Heart left ventricle (tissue), 16 donors: ENCODE measurements around the gene WBP2NL. TPM values are rescaled to one million over a fixed set of nuclear protein-coding genes. Genes with fewer than 3 reads are reported as not detected.

Experiments
- ATAC-seq, 4 donors: fragments of 200-7000 bp; cut with Tn5 transposase; one replicate each; pipeline ENCODE4 v1.9.1; 2020 to 2022; ENCODE audit warnings: moderate library complexity in 4 of 4, mild to moderate bottlenecking in 3 of 4, moderate number of reproducible peaks in 1 of 4
- DNase-seq, 5 donors: peaks; one replicate each; pipeline ENCODE4 v3.0.0-alpha.2; 2020
- H3K27ac ChIP-seq, 12 donors: fragments of 200-600 bp; sonication (generic) in 4 of 12; one replicate each; pipeline versions ENCODE4 v1.5.0 to v1.8.0; 2016 to 2022; ENCODE audit warnings: mild to moderate bottlenecking in 2 of 12
- H3K27me3 ChIP-seq, 9 donors: fragments of 200-600 bp; sonication (generic) in 2 of 9; one replicate each; pipeline versions ENCODE4 v1.5.1 to v1.8.0; 2016 to 2022; ENCODE audit warnings: mild to moderate bottlenecking in 3 of 9
- H3K36me3 ChIP-seq, 9 donors: fragments of 200-600 bp; sonication (generic) in 2 of 9; one replicate each; pipeline versions ENCODE4 v1.5.0 to v1.8.0; 2018 to 2022; ENCODE audit warnings: mild to moderate bottlenecking in 2 of 9
- H3K4me1 ChIP-seq, 12 donors: fragments of 200-600 bp; sonication (generic) in 4 of 12; one replicate each; pipeline versions ENCODE4 v1.5.0 to v1.8.0; 2016 to 2022; ENCODE audit warnings: mild to moderate bottlenecking in 3 of 12
- H3K4me3 ChIP-seq, 12 donors: fragments of 200-600 bp; sonication (generic) in 4 of 12; one replicate each; pipeline versions ENCODE4 v1.5.0 to v1.8.0; 2017 to 2022; ENCODE audit warnings: mild to moderate bottlenecking in 9 of 12, moderate library complexity in 4 of 12
- H3K9me3 ChIP-seq, 12 donors: fragments of 200-600 bp; sonication (generic) in 4 of 12; one replicate each; pipeline versions ENCODE4 v1.5.0 to v1.8.0; 2016 to 2022; ENCODE audit warnings: mild to moderate bottlenecking in 1 of 12
- POLR2A ChIP-seq, 2 donors: fragments of 450-650 bp; IDR thresholded peaks; one replicate each; pipeline ENCODE4 v1.6.1; 2017; ENCODE audit warnings: antibody characterized with exemption in 2 of 2, mild to moderate bottlenecking in 2 of 2, moderate library complexity in 2 of 2
- WGBS, 4 donors: extraction: QIAGEN DNeasy Blood & Tissue Kit in 2 of 4; methylation state at CpG; one replicate each; pipeline versions ENCODE4 v1.1.5 to v1.1.7; 2013 to 2018; 5-methylcytosine and 5-hydroxymethylcytosine counted together
- intact Hi-C, 10 donors: fragments of 100-400 bp; cut with DNase I; formaldehyde crosslinking; loops; one replicate each; pipeline versions ENCODE4 v1.11.1 to v1.14.2; 2022
- polyA plus RNA-seq, 2 donors: library from polyadenylated mRNA; stranded (reverse); fragments of 200-250 nt; gene quantifications; one replicate each; pipeline ENCODE4 v1.2.3, GENCODE V29; 2013
- total RNA-seq, 9 donors: library from RNA; depleted of rRNA in 2 of 9; stranded (reverse); fragments of >200 nt in 2 of 9; fragmentation: NEBNext Ultra II Directional in 3 of 9; extraction: Animal tissue kit (Norgen Biotek cat#: 25700) in 3 of 9; gene quantifications; one replicate each; pipeline versions ENCODE4 v1.1.0 to v1.2.4, GENCODE V29; 2016 to 2023
- TF ChIP-seq, protein P1 (sequence below), 12 donors: fragments of 200-600 bp; sonication (generic) in 4 of 12; IDR thresholded peaks; one replicate each; pipeline versions ENCODE4 v1.5.0 to v1.8.0; 2018 to 2022; ENCODE audit warnings: antibody characterized with exemption in 12 of 12, mild to moderate bottlenecking in 5 of 12
- donor health status: ischemic (EF 13 %, LVEDD 7.1; RV severe dilation, severe dysfunction).
- donor health status: healthy with polysubstance abuse.
- donor health status: DM: no; HTN: yes; CAD: no.
- donor health status: DM: no; HTN: no; CAD: no.
- donor health status: ischemic (EF 25% LVEDD 6.9; RV normal size, moderate dysfunction).
- donor health status: ischemic (EF 25% LVEDD 5.7; RV mildly dilated, moderate dysfunction).
- donor health status: healthy.
- donor health status: DM: yes; HTN: yes; CAD: no.
- donor health status: ischemic (EF 35%, LVEDD 5.7; RV mildly dilated, moderate dysfunction).
- donor health status: nonischemic (EF 11% LVEDD 7.7; RV severe dilation, severe dysfunction).
- donor health status: DM: yes; HTN: yes; CAD: no.
- donor health status: PGD.
- donor health status: ischemic (EF 29% LVEDD 5.4; RV normal size, mild dysfunction).
- donor health status: nonischemic (EF 23%, LVEDD 6.1; RV moderate dilation, normal function).

Gene WBP2NL
- total and polyA plus RNA-seq, 11 donors = 0.11 to 1.1 (median 0.38) TPM; not detected in 1

DNA sequence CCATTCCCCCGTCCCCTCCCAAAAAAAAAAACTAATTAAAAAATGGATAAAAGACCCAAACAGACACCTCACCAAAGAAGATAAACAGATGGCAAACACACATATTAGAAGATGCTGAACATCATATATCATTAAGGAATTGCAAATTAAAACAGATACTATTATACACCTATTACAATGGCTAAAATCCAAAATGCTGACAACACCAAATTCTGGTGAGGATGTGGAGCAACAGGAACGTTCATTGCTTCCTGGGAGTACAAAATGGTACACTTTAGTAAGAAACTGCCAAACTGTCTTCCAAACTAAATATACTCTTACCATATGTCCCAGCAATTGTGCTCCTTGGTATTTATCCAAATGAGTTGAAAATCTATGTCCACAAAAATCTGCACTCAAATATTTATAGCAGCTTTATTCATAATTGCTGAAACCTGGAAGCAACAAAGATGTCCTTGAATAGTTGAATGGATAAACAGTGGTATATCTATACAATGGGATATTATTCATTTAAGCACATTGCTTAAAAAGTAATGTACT, 52.1 kb downstream of the WBP2NL start:
- no peaks in the 10 kb centered on the region for H3K4me1 ChIP-seq
- H3K36me3 ChIP-seq = no peaks in the 10 kb centered on the region
- no peak for DNase-seq
- H3K4me3 ChIP-seq = no peak overlapping the region
- WGBS, 4 donors = 67 to 70% (median 69%) methylated on average over 2 of the region's 2 CpGs
- ATAC-seq = no peak
- H3K27ac ChIP-seq = no peak overlapping the region
- TF ChIP-seq POLR2A (IDR thresholded peaks at IDR 0.05) = no peak
- TF ChIP-seq, protein P1, sequence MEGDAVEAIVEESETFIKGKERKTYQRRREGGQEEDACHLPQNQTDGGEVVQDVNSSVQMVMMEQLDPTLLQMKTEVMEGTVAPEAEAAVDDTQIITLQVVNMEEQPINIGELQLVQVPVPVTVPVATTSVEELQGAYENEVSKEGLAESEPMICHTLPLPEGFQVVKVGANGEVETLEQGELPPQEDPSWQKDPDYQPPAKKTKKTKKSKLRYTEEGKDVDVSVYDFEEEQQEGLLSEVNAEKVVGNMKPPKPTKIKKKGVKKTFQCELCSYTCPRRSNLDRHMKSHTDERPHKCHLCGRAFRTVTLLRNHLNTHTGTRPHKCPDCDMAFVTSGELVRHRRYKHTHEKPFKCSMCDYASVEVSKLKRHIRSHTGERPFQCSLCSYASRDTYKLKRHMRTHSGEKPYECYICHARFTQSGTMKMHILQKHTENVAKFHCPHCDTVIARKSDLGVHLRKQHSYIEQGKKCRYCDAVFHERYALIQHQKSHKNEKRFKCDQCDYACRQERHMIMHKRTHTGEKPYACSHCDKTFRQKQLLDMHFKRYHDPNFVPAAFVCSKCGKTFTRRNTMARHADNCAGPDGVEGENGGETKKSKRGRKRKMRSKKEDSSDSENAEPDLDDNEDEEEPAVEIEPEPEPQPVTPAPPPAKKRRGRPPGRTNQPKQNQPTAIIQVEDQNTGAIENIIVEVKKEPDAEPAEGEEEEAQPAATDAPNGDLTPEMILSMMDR (IDR thresholded peaks at IDR 0.05) = no peak
- intact Hi-C loops = no loop called here
- H3K27me3 ChIP-seq = no peaks in the 10 kb centered on the region
- peaks cover 0 to under 1% (median 0%) of the 10 kb centered on the region in 12 donors for H3K9me3 ChIP-seq

DNA sequence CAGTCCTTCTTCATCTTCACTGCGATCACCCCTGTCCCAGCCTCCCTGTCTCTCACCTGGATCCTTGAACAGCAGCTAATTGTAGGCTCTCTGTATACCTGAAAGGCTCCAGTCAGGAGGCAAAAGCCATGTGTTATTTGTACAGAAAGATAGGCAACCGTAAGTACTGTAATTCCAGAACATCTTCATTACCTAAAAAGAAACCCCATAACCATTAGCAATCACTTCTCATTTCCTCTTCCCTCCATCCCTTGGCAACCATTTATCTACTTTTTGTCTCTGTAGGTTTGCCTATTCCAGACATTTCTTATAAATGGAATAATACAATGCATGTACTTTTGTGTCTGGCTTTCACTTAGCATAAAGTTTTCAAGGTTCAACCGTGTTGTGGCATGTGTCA, 54.2 kb downstream of the WBP2NL start:
- WGBS, 4 donors = 81 to 91% (median 87%) methylated on average over 3 of the region's 3 CpGs
- TF ChIP-seq POLR2A (IDR thresholded peaks at IDR 0.05) = no peak
- TF ChIP-seq, protein P1 (IDR thresholded peaks at IDR 0.05) = no peak
- intact Hi-C loops = no loop called here

DNA sequence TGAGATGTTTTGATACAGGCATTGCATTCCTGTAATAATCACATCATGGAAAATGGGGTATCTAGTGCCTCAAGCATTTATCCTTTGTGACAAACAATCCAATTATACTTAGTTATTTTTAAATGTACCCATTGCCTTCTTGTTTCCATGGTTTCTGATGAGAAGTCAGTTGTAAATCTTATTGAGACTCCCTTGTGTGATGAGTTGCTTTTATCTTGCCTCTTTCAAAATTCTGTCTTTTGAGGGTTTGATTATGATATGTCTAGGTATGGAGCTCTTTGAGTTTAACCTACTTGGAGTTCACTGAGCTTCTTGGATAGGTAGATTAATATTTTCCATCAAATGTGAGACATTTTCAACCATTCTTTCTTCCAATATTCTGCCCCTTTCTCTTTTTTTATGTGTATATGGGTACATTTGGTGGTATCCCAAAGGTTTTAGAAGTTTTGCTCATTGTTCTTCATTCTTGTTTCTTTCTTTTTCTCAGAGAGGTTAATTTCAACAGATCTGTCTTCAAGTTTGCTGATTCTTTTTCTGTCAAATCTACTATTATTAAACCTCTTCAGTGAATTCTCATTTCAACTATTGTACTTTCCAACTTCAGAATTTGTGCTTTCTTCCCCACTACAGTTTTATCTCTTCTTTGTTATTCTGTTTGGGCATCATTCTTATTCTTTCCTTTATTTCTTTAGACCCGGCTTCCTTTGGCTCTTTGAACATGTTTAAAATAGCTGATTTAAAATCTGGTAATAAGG, 58.3 kb downstream of the WBP2NL start:
- DNase-seq = no peak
- TF ChIP-seq, protein P1 (IDR thresholded peaks at IDR 0.05) = no peak
- TF ChIP-seq POLR2A (IDR thresholded peaks at IDR 0.05) = no peak
- intact Hi-C loops = no loop called here
- ATAC-seq = no peak
- WGBS, 4 donors = 97 to 98% (median 98%) methylated on average over 1 of the region's 1 CpG
- Histone ChIP-seq H3K27ac (no peak overlapping the region), H3K36me3 (peaks cover 0 to 39% (median 26%) of the 10 kb centered on the region in 9 donors), H3K9me3 (peaks cover 0 to 21% (median 11%) of the 10 kb centered on the region in 12 donors), H3K27me3 (no peaks in the 10 kb centered on the region), H3K4me3 (no peak overlapping the region), H3K4me1 (no peaks in the 10 kb centered on the region)

More for the DNA sequence above, 54.2 kb downstream of the WBP2NL start:
- DNase-seq (no peak), ATAC-seq (no peak)
- Histone ChIP-seq H3K36me3 (no peaks in the 10 kb centered on the region), H3K4me1 (no peaks in the 10 kb centered on the region), H3K27ac (no peak overlapping the region), H3K4me3 (no peak overlapping the region), H3K9me3 (peaks cover 0 to 21% (median 11%) of the 10 kb centered on the region in 12 donors), H3K27me3 (no peaks in the 10 kb centered on the region)

DNA sequence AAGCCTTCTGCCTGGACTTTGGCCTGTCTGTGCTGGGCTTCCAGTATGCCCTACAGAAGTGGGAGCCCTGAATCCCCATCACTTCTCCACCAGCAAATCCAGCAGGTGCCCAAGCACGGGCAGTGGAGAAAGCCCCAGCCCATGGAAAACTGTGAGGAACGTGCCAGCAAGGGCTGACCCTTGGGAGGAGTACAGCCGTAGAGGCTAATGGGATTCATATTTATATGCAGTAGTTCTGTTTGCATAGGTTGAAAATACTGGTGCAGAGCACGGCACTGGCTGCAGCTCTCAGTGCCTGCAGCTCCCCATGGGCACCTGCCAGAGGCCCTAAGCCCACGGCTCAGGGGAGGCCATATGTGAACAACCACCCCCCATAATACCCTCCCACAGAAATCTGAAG, 61.9 kb downstream of the WBP2NL start:
- WGBS, 4 donors = 89 to 100% (median 97%) methylated on average over 5 of the region's 5 CpGs
- H3K36me3 ChIP-seq = peaks cover 0 to 70% (median 48%) of the 10 kb centered on the region in 9 donors

More for the DNA sequence above, 61.9 kb downstream of the WBP2NL start:
- no peak overlapping the region for H3K27ac ChIP-seq
- DNase-seq (no peak), ATAC-seq (no peak)
- H3K4me1 ChIP-seq = no peaks in the 10 kb centered on the region
- H3K27me3 ChIP-seq = no peaks in the 10 kb centered on the region
- H3K9me3 ChIP-seq = peaks cover 0 to 21% (median 11%) of the 10 kb centered on the region in 12 donors
- intact Hi-C loops = loop anchor here in 1 of 10 donors (10.0 kb wide), 1 partner anchor 56 kb away; no protein-coding TSS in a partner anchor
- H3K4me3 ChIP-seq = no peak overlapping the region
- TF ChIP-seq POLR2A (IDR thresholded peaks at IDR 0.05) = no peak
- TF ChIP-seq, protein P1 (IDR thresholded peaks at IDR 0.05) = no peak
